HG03460 (cell line): ENCODE data around the gene TVP23B.
"Not testable (repeated sequence)": the region's sequence is repeated elsewhere in the genome, so short reads cannot be mapped to it uniquely, and the experiment has no call there.

Experiments
- ATAC-seq: cut with Tn5 transposase; IDR thresholded peaks from one replicate; pipeline ENCODE4 v1.9.1; 2021; ENCODE audit not compliant: unreplicated experiment

TVP23B gene

DNA sequence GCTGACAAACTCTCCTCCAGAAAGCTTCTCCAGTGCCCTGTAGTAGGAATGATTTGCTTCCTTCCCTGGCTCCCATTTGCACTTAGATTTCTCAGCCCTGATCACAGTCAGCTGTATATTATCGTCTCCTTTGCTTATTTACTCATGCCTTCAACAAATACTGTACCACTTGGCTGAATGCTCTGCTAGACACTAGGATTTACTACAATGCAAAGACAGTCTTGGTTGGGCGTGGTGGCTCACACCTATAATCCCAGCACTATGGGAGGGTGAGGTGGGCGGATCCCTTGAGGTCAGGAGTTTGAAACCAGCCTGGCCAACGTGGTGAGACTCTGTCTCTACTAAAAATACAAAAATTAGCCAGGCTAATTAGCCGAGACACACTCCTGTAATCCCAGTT, 5.9 kb downstream of the TVP23B start:
- ATAC-seq, result not testable (repeated sequence)

DNA sequence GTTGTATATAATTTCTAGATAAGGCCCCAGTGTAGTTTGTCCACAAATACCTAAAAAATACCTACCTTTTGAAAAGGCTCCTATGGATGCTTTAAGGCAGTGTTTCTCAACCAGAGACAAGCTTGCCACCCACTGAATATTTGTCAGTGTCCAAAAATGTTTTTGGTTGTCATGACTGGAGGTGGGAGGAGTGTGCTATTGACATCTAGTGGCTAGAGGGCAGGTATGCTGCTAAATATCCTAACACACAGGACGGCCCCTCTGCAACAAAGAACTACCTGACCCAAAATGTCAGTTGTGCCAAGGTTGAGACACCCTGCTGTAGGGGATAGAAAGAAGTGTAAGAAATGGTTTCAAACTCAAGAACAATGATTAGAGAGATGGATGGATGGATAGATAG, 10.4 kb downstream of the TVP23B start:
- not testable (repeated sequence) for ATAC-seq

DNA sequence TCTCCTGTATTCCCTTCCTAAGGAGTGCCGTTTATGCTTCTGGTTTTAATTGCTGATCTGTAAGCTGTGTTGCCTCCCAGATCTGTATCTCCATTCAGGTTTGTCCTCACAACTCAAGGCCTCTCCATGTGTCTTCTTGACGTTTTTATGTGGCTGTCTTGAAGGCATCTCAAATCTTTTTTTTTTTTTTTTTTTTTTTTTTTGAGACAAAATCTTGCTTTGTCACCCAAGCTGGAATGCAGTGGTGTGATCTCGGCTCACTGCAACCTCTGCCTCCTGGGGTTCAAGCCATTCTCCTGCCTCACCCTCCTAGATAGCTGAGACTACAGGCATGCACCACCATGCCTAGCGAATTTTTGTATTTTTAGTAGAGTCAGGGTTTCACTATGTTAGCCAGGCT, 13.9 kb downstream of the TVP23B start:
- not testable (repeated sequence) for ATAC-seq

DNA sequence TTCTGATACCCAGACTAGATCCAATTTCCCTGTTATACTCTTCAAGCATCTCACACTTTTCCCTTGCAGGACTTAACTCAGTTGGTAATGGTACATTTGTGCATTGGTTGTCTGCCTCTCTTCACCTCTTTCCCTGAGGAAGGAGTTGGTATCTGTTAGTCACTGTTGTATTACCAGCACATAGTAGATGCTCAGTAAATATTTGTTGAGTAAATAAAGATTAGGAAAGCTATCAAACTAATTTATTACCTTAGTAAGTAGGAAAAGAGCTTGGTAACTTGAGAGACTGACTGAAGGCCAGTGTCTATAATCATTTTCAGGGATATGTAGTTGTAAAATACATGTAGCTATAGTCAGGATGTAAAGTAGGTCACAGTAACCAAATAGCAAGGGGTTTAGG, 15.9 kb downstream of the TVP23B start:
- not testable (repeated sequence) for ATAC-seq

DNA sequence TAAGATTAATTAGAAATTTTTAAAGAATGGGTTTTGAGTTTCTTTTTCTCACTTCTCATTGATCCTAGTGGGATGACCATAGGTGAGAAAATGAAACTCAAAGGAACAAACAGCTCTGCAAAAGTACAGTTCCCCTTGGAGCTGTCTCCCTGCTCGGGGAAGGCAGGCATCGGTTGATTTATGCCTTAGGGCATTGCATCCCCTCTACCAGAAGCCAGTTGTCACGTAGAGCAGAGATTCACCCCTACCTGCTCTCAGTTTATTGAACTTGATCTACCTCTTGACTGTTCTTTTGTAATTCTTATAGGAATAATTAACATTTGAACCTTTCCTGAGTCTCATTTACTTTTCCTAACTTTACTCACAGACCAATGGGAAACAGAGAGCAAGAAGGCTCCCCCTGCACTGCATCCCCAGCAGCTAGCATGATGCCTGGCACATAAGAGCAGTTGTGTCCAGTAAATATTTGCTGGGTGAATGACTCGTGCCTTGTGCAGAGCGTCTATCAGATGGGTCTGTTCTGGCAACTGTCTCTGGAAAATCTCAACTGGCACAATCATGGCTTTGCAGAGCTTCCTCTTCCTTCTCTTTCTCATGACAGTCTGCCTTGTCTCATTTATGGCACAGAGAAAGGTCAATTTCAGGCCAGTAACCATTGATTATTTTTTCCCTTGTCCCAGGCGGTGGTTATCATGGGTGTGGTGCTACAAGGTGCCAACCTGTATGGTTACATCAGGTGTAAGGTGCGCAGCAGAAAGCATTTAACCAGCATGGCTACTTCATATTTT, 22.7 kb downstream of the TVP23B start:
- not testable (repeated sequence) for ATAC-seq

DNA sequence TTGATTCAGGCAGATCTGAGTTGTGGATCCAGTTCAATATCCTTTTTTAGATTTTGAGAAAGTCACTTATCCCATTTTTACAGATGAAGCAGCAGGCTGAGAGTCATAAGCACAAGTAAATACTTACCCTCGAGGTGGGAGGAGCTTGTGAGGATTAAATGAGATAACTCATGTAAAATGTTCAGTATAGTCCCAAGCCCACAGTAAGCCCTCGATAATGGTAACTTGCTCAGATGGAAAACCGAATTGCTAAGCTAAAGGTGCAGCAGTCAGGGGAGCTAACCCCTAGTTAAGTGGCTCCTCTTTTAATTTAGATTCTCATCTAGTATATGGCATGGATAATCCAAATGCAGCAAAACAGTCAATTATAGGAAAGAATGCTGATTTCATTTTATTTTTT, 34.9 kb downstream of the TVP23B start:
- ATAC-seq, result not testable (repeated sequence)

DNA sequence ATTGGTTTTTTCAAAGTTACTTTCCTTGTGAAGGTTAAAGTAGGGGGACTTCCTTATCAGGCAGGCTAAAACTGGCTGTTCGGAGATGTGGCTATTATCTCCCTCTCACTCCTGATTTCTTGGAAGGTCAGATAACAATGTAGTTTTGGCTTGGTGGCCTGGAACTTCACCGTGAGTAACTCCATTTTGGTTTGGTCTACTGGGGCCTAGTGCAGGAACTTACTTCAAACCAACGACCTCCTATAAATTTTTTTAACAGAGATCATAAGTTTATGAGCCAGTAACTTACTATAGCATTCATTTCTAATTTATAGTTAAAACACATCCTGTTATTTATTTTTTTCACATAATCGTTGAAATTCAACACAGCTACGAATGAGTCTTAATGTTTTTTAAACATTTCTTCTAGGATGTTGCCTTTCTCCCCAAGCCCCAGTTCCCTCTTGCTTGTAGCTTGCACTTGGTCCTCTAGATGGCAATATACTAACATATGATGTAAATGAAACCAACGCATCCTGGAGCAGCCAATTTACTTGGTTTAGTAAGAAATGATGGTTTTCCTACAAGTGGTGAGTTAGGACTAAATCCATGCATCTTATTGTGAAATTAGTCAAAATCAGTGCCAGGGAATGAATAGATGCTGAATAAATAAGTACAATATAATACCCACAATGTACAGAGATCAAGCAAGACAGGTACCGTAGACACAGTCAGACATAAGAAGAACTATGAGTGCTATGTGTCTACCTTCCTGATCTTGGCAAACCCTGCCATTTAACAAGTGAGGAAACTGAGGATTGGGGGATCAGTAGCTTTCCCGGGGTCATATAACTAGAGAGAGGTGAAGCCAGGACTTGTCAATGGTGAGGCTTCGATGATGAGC, 35.7 kb downstream of the TVP23B start:
- not testable (repeated sequence) for ATAC-seq

DNA sequence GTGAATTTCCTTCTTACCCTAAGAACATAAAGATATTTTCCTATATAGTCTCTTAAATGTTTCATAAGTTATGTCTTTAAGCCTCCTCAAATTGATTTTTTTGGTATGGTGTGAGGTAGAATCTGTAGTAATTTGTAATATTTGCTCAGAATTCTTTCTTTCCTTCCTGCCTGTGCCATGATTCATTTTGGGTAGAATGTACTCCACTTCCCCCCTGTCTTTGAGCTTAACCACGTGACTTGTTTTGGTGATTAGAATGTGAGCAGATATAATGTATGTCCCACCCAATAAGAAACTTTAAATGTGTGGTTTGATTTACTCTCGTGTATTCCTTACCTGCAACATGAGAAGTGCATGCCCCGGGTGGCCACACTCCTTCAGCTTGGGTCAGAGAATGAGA, 40.4 kb downstream of the TVP23B start:
- ATAC-seq, result not testable (repeated sequence)

DNA sequence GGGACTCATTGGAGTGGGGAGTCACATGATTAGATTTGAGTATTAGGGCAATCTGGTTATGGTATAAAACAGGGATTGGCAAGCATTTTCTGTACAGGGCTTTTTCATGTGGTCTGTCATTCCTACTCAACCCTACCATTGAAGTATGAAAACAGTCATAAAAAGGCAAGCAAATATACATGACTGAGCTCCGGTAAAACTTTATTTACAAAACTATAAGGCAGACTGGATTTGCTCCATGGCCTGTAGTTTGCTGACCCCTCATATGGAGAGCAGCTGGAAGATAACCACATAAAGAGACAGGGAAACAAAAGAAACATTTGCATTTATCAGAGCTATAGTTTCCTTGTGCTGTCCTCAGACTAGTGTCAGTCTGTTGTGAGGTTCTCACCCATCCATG, 46.6 kb downstream of the TVP23B start:
- ATAC-seq, result not testable (repeated sequence)

DNA sequence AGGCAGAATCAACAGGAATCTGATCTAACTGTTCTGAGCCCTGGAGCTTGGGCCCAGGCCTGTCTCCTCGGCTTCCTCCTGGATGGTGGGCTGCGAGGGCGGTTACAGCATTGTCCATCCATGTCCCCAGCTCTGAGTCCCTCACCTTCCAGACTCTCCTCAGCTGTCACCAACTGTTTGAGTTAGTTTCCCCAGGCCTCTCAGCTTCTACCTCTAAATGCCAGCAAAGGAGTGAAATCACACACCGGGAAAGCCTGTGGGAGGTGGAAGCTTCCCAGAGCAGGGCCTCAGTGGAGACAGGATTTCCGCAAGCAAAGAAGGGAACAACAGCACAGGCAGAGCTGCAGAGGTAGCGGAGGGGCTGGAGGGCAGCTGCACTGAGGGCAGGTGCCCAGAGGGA, 67.5 kb downstream of the TVP23B start:
- no peak for ATAC-seq

DNA sequence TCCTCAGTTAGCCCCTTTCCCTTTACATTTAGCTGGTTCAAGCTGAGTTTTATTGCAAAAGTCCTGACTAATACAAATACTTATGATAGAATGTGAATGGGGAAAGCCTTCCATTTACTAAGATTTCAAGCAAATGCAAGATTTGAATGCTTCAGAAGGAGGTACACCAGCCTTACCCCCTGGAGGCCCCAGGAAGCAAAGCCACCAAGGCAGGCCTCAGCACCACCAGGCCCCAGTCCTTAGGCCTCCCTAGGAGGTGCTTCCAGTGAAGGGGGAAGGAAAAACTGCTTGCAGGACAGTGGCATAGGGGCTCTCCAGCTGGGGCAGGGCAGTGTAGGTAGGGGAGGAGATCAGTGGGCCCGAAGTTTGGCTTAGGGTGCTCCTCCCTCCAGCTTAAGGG, 69.7 kb downstream of the TVP23B start:
- no peak for ATAC-seq

DNA sequence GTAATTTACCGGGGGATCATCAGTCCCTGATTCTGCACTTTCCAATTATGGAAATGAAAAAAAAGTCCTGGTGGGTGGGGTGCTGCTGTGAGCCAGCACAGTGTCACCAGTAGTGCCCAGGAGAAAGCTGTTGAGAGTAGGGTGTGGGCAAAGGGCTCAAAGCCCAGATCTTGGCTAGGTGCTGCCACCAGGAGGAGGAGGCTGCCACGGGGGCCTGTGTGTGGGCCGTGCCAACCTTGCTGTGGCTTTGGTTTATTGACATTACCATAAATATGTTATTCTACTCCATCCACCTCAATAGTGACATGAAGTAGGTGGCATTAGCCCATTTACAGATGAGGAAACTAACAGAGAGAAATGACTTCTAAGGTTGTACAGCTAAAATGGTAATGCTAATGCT, 70.2 kb downstream of the TVP23B start:
- no peak for ATAC-seq

DNA sequence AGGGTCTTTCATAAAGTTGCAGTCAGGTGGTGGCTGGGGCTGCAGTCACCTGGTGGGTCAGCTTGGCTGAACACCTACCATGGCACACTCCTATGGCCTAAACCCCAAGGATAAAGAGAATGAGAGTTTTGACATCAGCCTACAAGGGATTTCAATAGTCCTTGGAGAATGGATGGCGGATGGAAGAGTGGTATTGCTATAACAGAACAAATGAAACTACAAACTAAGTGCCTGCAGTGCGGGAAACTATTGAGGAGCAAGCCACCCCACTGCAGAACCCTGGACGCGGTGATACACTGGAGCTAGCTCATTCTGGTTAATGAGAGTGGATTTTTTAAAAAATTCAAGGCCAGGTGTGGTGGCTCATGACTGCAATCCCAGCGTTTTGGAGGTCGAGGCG, 74.0 kb downstream of the TVP23B start:
- ATAC-seq, result no peak

DNA sequence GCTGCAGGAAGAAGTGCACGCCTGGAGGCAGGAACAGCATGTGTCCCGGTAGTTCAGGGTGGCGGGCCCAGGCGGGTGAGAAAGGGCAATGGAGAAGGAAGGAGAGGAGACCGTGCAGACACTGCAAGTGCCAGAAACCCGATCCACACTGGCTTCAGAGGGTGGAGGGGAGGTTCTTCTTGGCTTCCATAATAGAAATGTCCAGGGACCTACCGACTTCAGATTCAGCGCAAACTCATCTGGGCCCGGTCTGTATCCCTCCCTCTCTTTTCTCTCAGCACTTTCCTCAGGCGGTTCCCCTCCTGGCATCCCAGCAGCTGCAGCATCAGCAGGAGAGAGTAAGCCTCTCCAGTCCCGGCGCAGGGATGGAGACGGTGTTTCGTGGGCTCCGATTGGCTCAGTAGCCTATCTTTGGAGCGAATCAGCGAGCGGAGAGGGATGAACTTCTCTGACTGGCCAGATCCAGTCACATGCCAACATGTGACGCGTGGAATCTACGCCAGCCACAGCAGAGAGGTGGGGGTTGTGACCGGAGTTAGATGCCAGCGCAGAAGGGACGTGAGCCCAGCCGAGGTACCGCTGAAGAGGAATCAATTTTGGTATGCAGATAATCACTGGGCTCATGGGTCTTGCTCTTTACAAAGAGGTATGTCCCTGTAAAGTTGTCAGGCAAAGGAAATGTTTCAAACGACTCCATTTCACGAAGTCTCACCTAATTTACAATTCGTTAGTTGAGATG, 75.0 kb downstream of the TVP23B start:
- peak; percentile 78 for ATAC-seq
